ENCODE results near the gene BRWD1.

BRWD1 gene

GRCh38 chr21:39134288-39134810 is 179.1 kb downstream of the BRWD1 start:
- DNase-seq (ENCODE audit: low read depth in 3 of 3): no peak
